Endodermal cell (in vitro differentiated cells): ENCODE data around the gene SLCO1B3. TPM values are rescaled to one million over a fixed set of nuclear protein-coding genes. Genes with fewer than 3 reads are reported as not detected.

Source experiments
- DNase-seq: peaks from one replicate; pipeline ENCODE4 v3.0.0-alpha.2; 2017
- H3K27ac ChIP-seq: 2 replicates; pipeline ENCODE4 v1.5.1; 2013; ENCODE audit warnings: mild to moderate bottlenecking, low read depth, low read length, moderate library complexity
- H3K27me3 ChIP-seq: 2 replicates; pipeline ENCODE4 v1.6.1; 2013; ENCODE audit warnings: mild to moderate bottlenecking, low read length, moderate library complexity; ENCODE audit not compliant: insufficient read depth, control insufficient read depth, poor library complexity, severe bottlenecking
- H3K36me3 ChIP-seq: 2 replicates; pipeline ENCODE4 v1.7.0; 2013; ENCODE audit warnings: mild to moderate bottlenecking, low read length, moderate library complexity; ENCODE audit not compliant: control insufficient read depth, insufficient read depth
- H3K4me1 ChIP-seq: one replicate; pipeline ENCODE4 v1.7.0; 2013; ENCODE audit warnings: low read length; ENCODE audit not compliant: control insufficient read depth, insufficient read depth
- H3K4me3 ChIP-seq: 2 replicates; pipeline ENCODE4 v1.5.1; 2013; ENCODE audit warnings: mild to moderate bottlenecking, low read length, moderate library complexity
- H3K9ac ChIP-seq: 2 replicates; pipeline ENCODE4 v1.6.1; 2013; ENCODE audit warnings: mild to moderate bottlenecking, low read length, moderate library complexity; ENCODE audit not compliant: poor library complexity, severe bottlenecking; ENCODE audit errors: extremely low read depth
- H3K9me3 ChIP-seq: 2 replicates; pipeline ENCODE4 v1.6.1; 2013; ENCODE audit warnings: mild to moderate bottlenecking, low read length, moderate library complexity; ENCODE audit not compliant: control insufficient read depth
- H3K27ac Mint-ChIP-seq: 2 replicates; pipeline ENCODE4 v1.8.0; 2020; ENCODE audit warnings: mixed read lengths
- H3K27me3 Mint-ChIP-seq: 2 replicates; pipeline ENCODE4 v1.8.0; 2021; ENCODE audit warnings: mild to moderate bottlenecking, mixed read lengths; ENCODE audit not compliant: insufficient read depth
- H3K36me3 Mint-ChIP-seq: 2 replicates; pipeline ENCODE4 v1.8.0; 2020; ENCODE audit warnings: low read depth, mixed read lengths
- H3K4me1 Mint-ChIP-seq: 2 replicates; pipeline ENCODE4 v1.8.0; 2020; ENCODE audit warnings: mixed read lengths
- H3K4me3 Mint-ChIP-seq: 2 replicates; pipeline ENCODE4 v1.8.0; 2020; ENCODE audit warnings: mild to moderate bottlenecking, moderate library complexity, mixed read lengths
- H3K9me3 Mint-ChIP-seq: 2 replicates; pipeline ENCODE4 v1.8.0; 2020; ENCODE audit warnings: mild to moderate bottlenecking, mixed read lengths
- CTCF ChIP-seq: fragments of 200-600 bp; sonication (generic); conservative IDR thresholded peaks from 2 replicates; pipeline ENCODE4 v1.5.0; 2021; ENCODE audit warnings: antibody characterized with exemption, mild to moderate bottlenecking
- WGBS, 2 experiments: methylation state at CpG; one replicate each; pipeline versions ENCODE4 v1.1.5 to v1.1.7; 2013; ENCODE audit warnings: missing lambda C conversion rate in 2 of 2, mixed read lengths in 1 of 2; ENCODE audit not compliant: insufficient coverage in 1 of 2, insufficient read length in 1 of 2; 5-methylcytosine and 5-hydroxymethylcytosine counted together
- total RNA-seq, 2 donors: library from RNA; stranded (reverse); fragmentation: NEBNext Ultra II Directional in 1 of 2; extraction: Animal tissue kit (Norgen Biotek cat#: 25700) in 1 of 2; gene quantifications; 2 replicates in 1 of 2; 3 replicates in 1 of 2; pipeline ENCODE4 v1.2.1, GENCODE V29; 2021

SLCO1B3 gene
- total RNA-seq, 2 donors from 2014 or later: not detected

GRCh38 chr12:20885116-20885515 is 74.6 kb downstream of the SLCO1B3 start:
- Histone ChIP-seq H3K4me1 (no peaks in the 10 kb centered on the region), H3K36me3 (no peaks in the 10 kb centered on the region), H3K9ac (no peak overlapping the region), H3K27ac (no peak overlapping the region), H3K4me3 (no peak overlapping the region), H3K9me3 (peaks cover 7% of the 10 kb centered on the region), H3K27me3 (no peaks in the 10 kb centered on the region)
- Mint-ChIP-seq H3K4me3 (no peak overlapping the region), H3K4me1 (no peaks in the 10 kb centered on the region), H3K27ac (no peak overlapping the region), H3K36me3 (no peaks in the 10 kb centered on the region), H3K9me3 (peaks cover 9% of the 10 kb centered on the region), H3K27me3 (no peaks in the 10 kb centered on the region)
- TF ChIP-seq CTCF: no peak
- 100% methylated on average over 1 of the region's 1 CpG; no CpG with 5 or more reads in 1 of the 2 experiments for WGBS, 2 experiments
- no peak for DNase-seq

- no peaks in the 10 kb centered on the region for H3K36me3 Mint-ChIP-seq
- DNase-seq: no peak
- WGBS, 2 experiments: 84 to 100% methylated on average over 2 of the region's 2 CpGs
- TF ChIP-seq CTCF: no peak
- no peak overlapping the region for H3K4me3 ChIP-seq
- H3K27ac ChIP-seq: no peak overlapping the region
- H3K27ac Mint-ChIP-seq: no peak overlapping the region
- no peaks in the 10 kb centered on the region for H3K27me3 Mint-ChIP-seq
- no peaks in the 10 kb centered on the region for H3K27me3 ChIP-seq
- no peak overlapping the region for H3K9ac ChIP-seq
- H3K4me3 Mint-ChIP-seq: no peak overlapping the region
- no peaks in the 10 kb centered on the region for H3K4me1 Mint-ChIP-seq
- H3K9me3 Mint-ChIP-seq: peaks cover 9% of the 10 kb centered on the region
- peaks cover 7% of the 10 kb centered on the region for H3K9me3 ChIP-seq
- no peaks in the 10 kb centered on the region for H3K36me3 ChIP-seq
- no peaks in the 10 kb centered on the region for H3K4me1 ChIP-seq
Measured at GRCh38 chr12:20885552-20885951, 75.0 kb downstream of the SLCO1B3 start.

- no peak for TF ChIP-seq CTCF
- Mint-ChIP-seq H3K9me3 (peaks cover 8% of the 10 kb centered on the region), H3K27ac (no peak overlapping the region), H3K4me3 (no peak overlapping the region), H3K36me3 (no peaks in the 10 kb centered on the region), H3K4me1 (no peaks in the 10 kb centered on the region), H3K27me3 (no peaks in the 10 kb centered on the region)
- Histone ChIP-seq H3K27ac (no peak overlapping the region), H3K9me3 (no peaks in the 10 kb centered on the region), H3K9ac (no peak overlapping the region), H3K4me3 (no peak overlapping the region), H3K27me3 (no peaks in the 10 kb centered on the region), H3K36me3 (no peaks in the 10 kb centered on the region), H3K4me1 (no peaks in the 10 kb centered on the region)
- no peak for DNase-seq
- 84 to 93% methylated on average over 2 to 6 of the region's 6 CpGs for WGBS, 2 experiments
Measured at GRCh38 chr12:20917269-20917668, 106.8 kb downstream of the SLCO1B3 start.
